Measurements from ENCODE around the gene GAS2. TPM values are rescaled to one million over a fixed set of nuclear protein-coding genes. Genes with fewer than 3 reads are reported as not detected.

The GAS2 gene
- total RNA-seq, 8 experiments from 2014 or later, result 1.5 to 4.8 (median 2.9) TPM

GRCh38 chr11:22822203-22822602, 155.8 kb downstream of the GAS2 start:
- in situ Hi-C loops (cut with MboI; ENCODE audit: low pct_unique_long_range_greater_than_20kb in 2 of 9, low sequenced_read_pairs in 9 of 9, unreplicated experiment in 9 of 9), result no loop called here
- no peak overlapping the region for H3K4me3 ChIP-seq
- H3K27ac ChIP-seq, result no peak overlapping the region
- no peak for ATAC-seq (replicated peaks in 6 of 8)
- 48 to 100% (median 100%) methylated on average over 2 of the region's 2 CpGs; no CpG with 5 or more reads in 1 of the 10 experiments for WGBS, 10 experiments
- H3K4me1 ChIP-seq (replicated peaks in 1 of 2), result no peaks in the 10 kb centered on the region

GRCh38 chr11:22828373-22828772, 162.0 kb downstream of the GAS2 start:
- H3K4me1 ChIP-seq (replicated peaks in 1 of 2), result peaks cover 2 to 4% of the 10 kb centered on the region in 2 donors
- no peak overlapping the region for H3K27ac ChIP-seq
- ATAC-seq (replicated peaks in 6 of 8), result no peak
- peak overlapping the region; percentile 75 to 97 (median 82) for H3K4me3 ChIP-seq
- in situ Hi-C loops (cut with MboI; ENCODE audit: low pct_unique_long_range_greater_than_20kb in 2 of 9, low sequenced_read_pairs in 9 of 9, unreplicated experiment in 9 of 9), result no loop called here
- WGBS, 10 experiments, result 0 to 100% (median 45%) methylated on average over 1 to 6 of the region's 6 CpGs; no CpG with 5 or more reads in 1 of the 10 experiments

GRCh38 chr11:22829231-22830081, 163.0 kb downstream of the GAS2 start, which contains the start of gene SVIP:
TSS of gene SVIP (minus strand) at chr11:22829801. CDS start at chr11:22829748, 53 bp downstream.
- Histone ChIP-seq H3K27ac (no peak within 1 kb of the TSS), H3K4me3 (peak within 1 kb of the TSS; percentile 75 to 97 (median 82)), H3K4me1 (replicated peaks in 1 of 2) (peaks cover 2 to 4% of the 10 kb centered on the region in 2 donors)
- in situ Hi-C loops (cut with MboI; ENCODE audit: low pct_unique_long_range_greater_than_20kb in 2 of 9, low sequenced_read_pairs in 9 of 9, unreplicated experiment in 9 of 9), result no loop called here
- peak; percentile 83 to 96 (median 93) for ATAC-seq (replicated peaks in 6 of 8)
- WGBS, 10 experiments, result 0 to 26% (median 2%) methylated on average over 3 to 14 of the region's 79 CpGs; no CpG with 5 or more reads in 1 of the 10 experiments

- peaks cover 2 to 4% of the 10 kb centered on the region in 2 donors for H3K4me1 ChIP-seq (replicated peaks in 1 of 2)
- 0 to 100% (median 13%) methylated on average over 1 to 4 of the region's 4 CpGs; no CpG with 5 or more reads in 1 of the 10 experiments for WGBS, 10 experiments
- H3K4me3 ChIP-seq, result peak overlapping the region; percentile 75 to 97 (median 82)
- no peak overlapping the region for H3K27ac ChIP-seq
- in situ Hi-C loops (cut with MboI; ENCODE audit: low pct_unique_long_range_greater_than_20kb in 2 of 9, low sequenced_read_pairs in 9 of 9, unreplicated experiment in 9 of 9), result no loop called here
- ATAC-seq (replicated peaks in 6 of 8), result no peak
These were observed 163.6 kb downstream of the GAS2 start for GRCh38 chr11:22830082-22830414.

- Histone ChIP-seq H3K4me1 (replicated peaks in 1 of 2) (peaks cover 2 to 4% of the 10 kb centered on the region in 2 donors), H3K4me3 (no peak overlapping the region), H3K27ac (no peak overlapping the region)
- peak in 2 of 8 experiments; percentile 13 to 18 for ATAC-seq (replicated peaks in 6 of 8)
- in situ Hi-C loops (cut with MboI; ENCODE audit: low pct_unique_long_range_greater_than_20kb in 2 of 9, low sequenced_read_pairs in 9 of 9, unreplicated experiment in 9 of 9), result no loop called here
- 26 to 100% (median 82%) methylated on average over 1 to 3 of the region's 3 CpGs; no CpG with 5 or more reads in 2 of the 10 experiments for WGBS, 10 experiments
These were observed 166.1 kb downstream of the GAS2 start for GRCh38 chr11:22832315-22833015.

GRCh38 chr11:22846726-22847125, 180.3 kb downstream of the GAS2 start:
- Histone ChIP-seq H3K4me1 (replicated peaks in 1 of 2) (peaks cover 4 to 7% of the 10 kb centered on the region in 2 donors), H3K27ac (no peak overlapping the region), H3K4me3 (no peak overlapping the region)
- 0 to 100% (median 63%) methylated on average over 1 of the region's 1 CpG; no CpG with 5 or more reads in 1 of the 10 experiments for WGBS, 10 experiments
- no peak for ATAC-seq (replicated peaks in 6 of 8)
- in situ Hi-C loops (cut with MboI; ENCODE audit: low pct_unique_long_range_greater_than_20kb in 2 of 9, low sequenced_read_pairs in 9 of 9, unreplicated experiment in 9 of 9), result no loop called here

- Histone ChIP-seq H3K27ac (no peak overlapping the region), H3K4me3 (no peak overlapping the region), H3K4me1 (replicated peaks in 1 of 2) (peaks cover 5 to 7% of the 10 kb centered on the region in 2 donors)
- peak in 4 of 8 experiments; percentile 30 to 58 (median 52) for ATAC-seq (replicated peaks in 6 of 8)
- in situ Hi-C loops (cut with MboI; ENCODE audit: low pct_unique_long_range_greater_than_20kb in 2 of 9, low sequenced_read_pairs in 9 of 9, unreplicated experiment in 9 of 9), result no loop called here
These were observed 185.1 kb downstream of the GAS2 start for GRCh38 chr11:22851477-22851876.

GRCh38 chr11:22859756-22860155, 193.3 kb downstream of the GAS2 start:
- Histone ChIP-seq H3K4me1 (replicated peaks in 1 of 2) (no peaks in the 10 kb centered on the region), H3K27ac (no peak overlapping the region), H3K4me3 (no peak overlapping the region)
- in situ Hi-C loops (cut with MboI; ENCODE audit: low pct_unique_long_range_greater_than_20kb in 2 of 9, low sequenced_read_pairs in 9 of 9, unreplicated experiment in 9 of 9), result no loop called here
- no peak for ATAC-seq (replicated peaks in 6 of 8)
- 43 to 100% (median 73%) methylated on average over 2 to 6 of the region's 6 CpGs for WGBS, 10 experiments

GRCh38 chr11:22860241-22860640, 193.8 kb downstream of the GAS2 start, which contains the start of gene CCDC179:
TSS of gene CCDC179 (minus strand) at chr11:22860474. CDS start at chr11:22860421, 53 bp downstream.
- peak in 1 of 8 experiments; percentile 41 for ATAC-seq (replicated peaks in 6 of 8)
- H3K27ac ChIP-seq, result no peak within 1 kb of the TSS
- 40 to 80% (median 61%) methylated on average over 1 to 4 of the region's 4 CpGs; no CpG with 5 or more reads in 7 of the 10 experiments for WGBS, 10 experiments
- H3K4me1 ChIP-seq (replicated peaks in 1 of 2), result no peaks in the 10 kb centered on the region
- no peak within 1 kb of the TSS for H3K4me3 ChIP-seq
- in situ Hi-C loops (cut with MboI; ENCODE audit: low pct_unique_long_range_greater_than_20kb in 2 of 9, low sequenced_read_pairs in 9 of 9, unreplicated experiment in 9 of 9), result no loop called here

Other genes starting within 250 kb of the GAS2 start
- 10 to 100 TPM in 6 of 8 experiments, 1 to 10 TPM in 2; 5.4 to 17.3 (median 13.8) TPM for gene FANCF, start 40.8 kb upstream of the GAS2 start, total RNA-seq
- gene SVIP, start 163.2 kb downstream of the GAS2 start, total RNA-seq, result 10 to 100 TPM in 7 of 8 experiments, 1 to 10 TPM in 1; 4.3 to 17.0 (median 14.1) TPM
- not detected for gene CCDC179, start 193.9 kb downstream of the GAS2 start, total RNA-seq